HepG2 (cell line): ENCODE results near the gene FCRLA. TPM values are rescaled to one million over a fixed set of nuclear protein-coding genes. Genes with fewer than 3 reads are reported as not detected.

Source experiments
- BORCS8-MEF2B ChIP-seq: sonication (generic); formaldehyde crosslinking; IDR thresholded peaks from 2 replicates; pipeline ENCODE4 v1.8.0; 2022; ENCODE audit warnings: mild to moderate bottlenecking, missing genetic modification reagents
- CENPT ChIP-seq: sonication (generic); formaldehyde crosslinking; IDR thresholded peaks from 2 replicates; pipeline ENCODE4 v1.8.0; 2022; ENCODE audit warnings: low read depth, mild to moderate bottlenecking, moderate library complexity, missing genetic modification reagents
- FOXO1 ChIP-seq: sonication (generic); formaldehyde crosslinking; IDR thresholded peaks from 2 replicates; pipeline ENCODE4 v1.4.0; 2020; ENCODE audit warnings: missing genetic modification reagents
- GATAD1 ChIP-seq: IDR thresholded peaks from 2 replicates; pipeline ENCODE4 v1.6.1; 2016; ENCODE audit warnings: missing genetic modification reagents, missing compliant biosample characterization
- HOXA7 ChIP-seq: sonication (generic); formaldehyde crosslinking; IDR thresholded peaks from 2 replicates; pipeline ENCODE4 v1.8.1; 2022; ENCODE audit warnings: mild to moderate bottlenecking, missing genetic modification reagents, moderate library complexity
- KLF12 ChIP-seq: sonication (generic); formaldehyde crosslinking; IDR thresholded peaks from 2 replicates; pipeline ENCODE4 v1.4.0; 2020; ENCODE audit warnings: missing genetic modification reagents, borderline replicate concordance
- NR2F1 ChIP-seq, 2 experiments: fragments of 450-650 bp in 1 of 2; formaldehyde crosslinking in 1 of 2; IDR thresholded peaks; 2 replicates each; pipeline versions ENCODE4 v1.5.0 to v1.6.1; 2016 to 2020; ENCODE audit warnings: mild to moderate bottlenecking in 1 of 2, missing compliant biosample characterization in 1 of 2, missing genetic modification reagents in 1 of 2, moderate library complexity in 1 of 2
- PHB2 ChIP-seq: fragments of 450-650 bp; IDR thresholded peaks from 2 replicates; pipeline ENCODE4 v1.6.1; 2018; ENCODE audit not compliant: partially characterized antibody
- SRSF1 ChIP-seq: fragments of 200-400 bp; formaldehyde crosslinking; optimal IDR thresholded peaks from 2 replicates; pipeline ENCODE3; 2017; ENCODE audit warnings: mild to moderate bottlenecking, low read depth, low read length, moderate library complexity
- ZNF121 ChIP-seq: sonication (generic); formaldehyde crosslinking; IDR thresholded peaks from 2 replicates; pipeline ENCODE4 v1.5.0; 2020; ENCODE audit warnings: mild to moderate bottlenecking, missing genetic modification reagents
- ZNF230 ChIP-seq: sonication (generic); formaldehyde crosslinking; IDR thresholded peaks from 2 replicates; pipeline ENCODE4 v1.4.0; 2020; ENCODE audit warnings: mild to moderate bottlenecking, missing genetic modification reagents
- ZNF549 ChIP-seq: sonication (generic); formaldehyde crosslinking; IDR thresholded peaks from 2 replicates; pipeline ENCODE4 v1.5.0; 2020; ENCODE audit warnings: missing genetic modification reagents
- polyA plus RNA-seq, 8 experiments: library from polyadenylated mRNA; depleted of rRNA in 3 of 8; stranded (reverse) in 7 of 8; unstranded in 1 of 8; fragments of >200 nt; fragmentation: Illumina TruSeq in 4 of 8; extraction: Trizol in 4 of 8; gene quantifications; 2 replicates each; pipeline versions ENCODE4 v1.2.1 to v1.2.3, GENCODE V29; 2011 to 2016; ENCODE audit warnings: low read depth in 4 of 8, missing spikeins in 1 of 8, mixed read lengths in 1 of 8; ENCODE audit not compliant: insufficient read depth in 1 of 8
- total RNA-seq, 5 experiments: library from RNA; depleted of rRNA; stranded (reverse); fragments of >200 nt; fragmentation: Illumina TruSeq; extraction: Trizol; gene quantifications; 2 replicates each; pipeline ENCODE4 v1.2.3, GENCODE V29; 2016; ENCODE audit warnings: low read depth in 1 of 5
- TF ChIP-seq, protein P1 (sequence below): sonication (generic); formaldehyde crosslinking; IDR thresholded peaks from 2 replicates; pipeline ENCODE4 v1.5.0; 2020; ENCODE audit warnings: mild to moderate bottlenecking, missing genetic modification reagents, borderline replicate concordance
- TF ChIP-seq, protein P2 (sequence below): sonication (generic); formaldehyde crosslinking; IDR thresholded peaks from 2 replicates; pipeline ENCODE4 v1.4.0; 2020; ENCODE audit warnings: low read depth, mild to moderate bottlenecking, missing genetic modification reagents
- TF ChIP-seq, protein P3 (sequence below): sonication (generic); formaldehyde crosslinking; IDR thresholded peaks from 2 replicates; pipeline ENCODE4 v1.5.1; 2020; ENCODE audit warnings: mild to moderate bottlenecking, moderate library complexity, missing genetic modification reagents
- TF ChIP-seq, protein P4 (sequence below): sonication (generic); formaldehyde crosslinking; IDR thresholded peaks from 2 replicates; pipeline ENCODE4 v1.5.0; 2020; ENCODE audit warnings: missing genetic modification reagents

The FCRLA gene
- total and polyA plus RNA-seq, 2 of the 13 experiments (the other 11 are each of a cell fraction or from before 2014, with no cell fraction given): not detected

DNA sequence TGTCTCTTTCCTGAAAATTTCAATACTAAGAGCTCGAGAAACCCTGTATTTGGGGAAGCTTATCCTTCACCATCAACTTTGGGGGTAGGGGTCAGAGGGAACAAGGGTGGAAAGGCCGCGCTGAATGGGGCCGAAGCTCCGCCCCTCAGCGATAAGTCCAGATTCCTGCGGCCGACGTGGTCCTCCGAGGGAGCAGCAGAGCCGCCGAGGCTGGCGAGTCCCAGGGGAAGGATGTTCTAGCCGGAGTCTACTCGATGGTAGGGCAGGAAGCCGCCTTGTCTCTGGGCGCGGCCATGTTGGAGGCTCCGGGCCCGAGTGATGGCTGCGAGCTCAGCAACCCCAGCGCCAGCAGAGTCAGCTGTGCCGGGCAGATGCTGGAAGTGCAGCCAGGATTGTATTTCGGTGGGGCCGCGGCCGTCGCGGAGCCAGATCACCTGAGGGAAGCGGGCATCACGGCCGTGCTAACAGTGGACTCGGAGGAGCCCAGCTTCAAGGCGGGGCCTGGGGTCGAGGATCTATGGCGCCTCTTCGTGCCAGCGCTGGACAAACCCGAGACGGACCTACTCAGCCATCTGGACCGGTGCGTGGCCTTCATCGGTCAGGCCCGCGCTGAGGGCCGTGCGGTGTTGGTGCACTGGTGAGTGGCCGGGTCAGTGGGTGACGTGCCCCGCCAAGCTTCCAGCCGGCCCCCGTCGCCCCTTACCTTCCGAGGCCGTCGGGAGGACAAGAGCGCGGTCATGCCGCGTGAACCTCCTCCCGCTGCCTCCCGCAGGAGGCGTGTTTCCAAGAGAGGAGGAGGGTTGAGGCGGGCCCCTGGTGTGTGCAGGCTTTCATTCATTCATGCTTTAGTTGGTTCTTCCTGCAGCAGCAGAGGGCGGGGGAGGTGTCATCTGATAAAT is 42.7 kb downstream of the FCRLA start, which contains the start of gene DUSP12 (continued):
- TF ChIP-seq, protein P1, sequence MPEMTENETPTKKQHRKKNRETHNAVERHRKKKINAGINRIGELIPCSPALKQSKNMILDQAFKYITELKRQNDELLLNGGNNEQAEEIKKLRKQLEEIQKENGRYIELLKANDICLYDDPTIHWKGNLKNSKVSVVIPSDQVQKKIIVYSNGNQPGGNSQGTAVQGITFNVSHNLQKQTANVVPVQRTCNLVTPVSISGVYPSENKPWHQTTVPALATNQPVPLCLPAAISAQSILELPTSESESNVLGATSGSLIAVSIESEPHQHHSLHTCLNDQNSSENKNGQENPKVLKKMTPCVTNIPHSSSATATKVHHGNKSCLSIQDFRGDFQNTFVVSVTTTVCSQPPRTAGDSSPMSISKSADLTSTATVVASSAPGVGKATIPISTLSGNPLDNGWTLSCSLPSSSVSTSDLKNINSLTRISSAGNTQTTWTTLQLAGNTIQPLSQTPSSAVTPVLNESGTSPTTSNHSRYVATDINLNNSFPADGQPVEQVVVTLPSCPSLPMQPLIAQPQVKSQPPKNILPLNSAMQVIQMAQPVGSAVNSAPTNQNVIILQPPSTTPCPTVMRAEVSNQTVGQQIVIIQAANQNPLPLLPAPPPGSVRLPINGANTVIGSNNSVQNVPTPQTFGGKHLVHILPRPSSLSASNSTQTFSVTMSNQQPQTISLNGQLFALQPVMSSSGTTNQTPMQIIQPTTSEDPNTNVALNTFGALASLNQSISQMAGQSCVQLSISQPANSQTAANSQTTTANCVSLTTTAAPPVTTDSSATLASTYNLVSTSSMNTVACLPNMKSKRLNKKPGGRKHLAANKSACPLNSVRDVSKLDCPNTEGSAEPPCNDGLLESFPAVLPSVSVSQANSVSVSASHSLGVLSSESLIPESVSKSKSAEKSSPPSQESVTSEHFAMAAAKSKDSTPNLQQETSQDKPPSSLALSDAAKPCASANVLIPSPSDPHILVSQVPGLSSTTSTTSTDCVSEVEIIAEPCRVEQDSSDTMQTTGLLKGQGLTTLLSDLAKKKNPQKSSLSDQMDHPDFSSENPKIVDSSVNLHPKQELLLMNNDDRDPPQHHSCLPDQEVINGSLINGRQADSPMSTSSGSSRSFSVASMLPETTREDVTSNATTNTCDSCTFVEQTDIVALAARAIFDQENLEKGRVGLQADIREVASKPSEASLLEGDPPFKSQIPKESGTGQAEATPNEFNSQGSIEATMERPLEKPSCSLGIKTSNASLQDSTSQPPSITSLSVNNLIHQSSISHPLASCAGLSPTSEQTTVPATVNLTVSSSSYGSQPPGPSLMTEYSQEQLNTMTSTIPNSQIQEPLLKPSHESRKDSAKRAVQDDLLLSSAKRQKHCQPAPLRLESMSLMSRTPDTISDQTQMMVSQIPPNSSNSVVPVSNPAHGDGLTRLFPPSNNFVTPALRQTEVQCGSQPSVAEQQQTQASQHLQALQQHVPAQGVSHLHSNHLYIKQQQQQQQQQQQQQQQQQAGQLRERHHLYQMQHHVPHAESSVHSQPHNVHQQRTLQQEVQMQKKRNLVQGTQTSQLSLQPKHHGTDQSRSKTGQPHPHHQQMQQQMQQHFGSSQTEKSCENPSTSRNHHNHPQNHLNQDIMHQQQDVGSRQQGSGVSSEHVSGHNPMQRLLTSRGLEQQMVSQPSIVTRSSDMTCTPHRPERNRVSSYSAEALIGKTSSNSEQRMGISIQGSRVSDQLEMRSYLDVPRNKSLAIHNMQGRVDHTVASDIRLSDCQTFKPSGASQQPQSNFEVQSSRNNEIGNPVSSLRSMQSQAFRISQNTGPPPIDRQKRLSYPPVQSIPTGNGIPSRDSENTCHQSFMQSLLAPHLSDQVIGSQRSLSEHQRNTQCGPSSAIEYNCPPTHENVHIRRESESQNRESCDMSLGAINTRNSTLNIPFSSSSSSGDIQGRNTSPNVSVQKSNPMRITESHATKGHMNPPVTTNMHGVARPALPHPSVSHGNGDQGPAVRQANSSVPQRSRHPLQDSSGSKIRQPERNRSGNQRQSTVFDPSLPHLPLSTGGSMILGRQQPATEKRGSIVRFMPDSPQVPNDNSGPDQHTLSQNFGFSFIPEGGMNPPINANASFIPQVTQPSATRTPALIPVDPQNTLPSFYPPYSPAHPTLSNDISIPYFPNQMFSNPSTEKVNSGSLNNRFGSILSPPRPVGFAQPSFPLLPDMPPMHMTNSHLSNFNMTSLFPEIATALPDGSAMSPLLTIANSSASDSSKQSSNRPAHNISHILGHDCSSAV (CRISPR knock-in tag): no peak; the same call in 1 of the 2 replicates
- peak; percentile 72 for TF ChIP-seq ZNF230 (CRISPR knock-in tag)
- 0 out of 2 replicates have a peak, but pooled peaks have one; percentile 55 for TF ChIP-seq CENPT
- TF ChIP-seq, protein P2, sequence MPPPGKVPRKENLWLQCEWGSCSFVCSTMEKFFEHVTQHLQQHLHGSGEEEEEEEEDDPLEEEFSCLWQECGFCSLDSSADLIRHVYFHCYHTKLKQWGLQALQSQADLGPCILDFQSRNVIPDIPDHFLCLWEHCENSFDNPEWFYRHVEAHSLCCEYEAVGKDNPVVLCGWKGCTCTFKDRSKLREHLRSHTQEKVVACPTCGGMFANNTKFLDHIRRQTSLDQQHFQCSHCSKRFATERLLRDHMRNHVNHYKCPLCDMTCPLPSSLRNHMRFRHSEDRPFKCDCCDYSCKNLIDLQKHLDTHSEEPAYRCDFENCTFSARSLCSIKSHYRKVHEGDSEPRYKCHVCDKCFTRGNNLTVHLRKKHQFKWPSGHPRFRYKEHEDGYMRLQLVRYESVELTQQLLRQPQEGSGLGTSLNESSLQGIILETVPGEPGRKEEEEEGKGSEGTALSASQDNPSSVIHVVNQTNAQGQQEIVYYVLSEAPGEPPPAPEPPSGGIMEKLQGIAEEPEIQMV (CRISPR knock-in tag): peak; percentile 78
- TF ChIP-seq HOXA7 (CRISPR knock-in tag): no peak
- TF ChIP-seq, protein P3, sequence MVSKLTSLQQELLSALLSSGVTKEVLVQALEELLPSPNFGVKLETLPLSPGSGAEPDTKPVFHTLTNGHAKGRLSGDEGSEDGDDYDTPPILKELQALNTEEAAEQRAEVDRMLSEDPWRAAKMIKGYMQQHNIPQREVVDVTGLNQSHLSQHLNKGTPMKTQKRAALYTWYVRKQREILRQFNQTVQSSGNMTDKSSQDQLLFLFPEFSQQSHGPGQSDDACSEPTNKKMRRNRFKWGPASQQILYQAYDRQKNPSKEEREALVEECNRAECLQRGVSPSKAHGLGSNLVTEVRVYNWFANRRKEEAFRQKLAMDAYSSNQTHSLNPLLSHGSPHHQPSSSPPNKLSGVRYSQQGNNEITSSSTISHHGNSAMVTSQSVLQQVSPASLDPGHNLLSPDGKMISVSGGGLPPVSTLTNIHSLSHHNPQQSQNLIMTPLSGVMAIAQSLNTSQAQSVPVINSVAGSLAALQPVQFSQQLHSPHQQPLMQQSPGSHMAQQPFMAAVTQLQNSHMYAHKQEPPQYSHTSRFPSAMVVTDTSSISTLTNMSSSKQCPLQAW: peak; percentile 64
- TF ChIP-seq GATAD1 (CRISPR knock-in tag): peak; percentile 80
- TF ChIP-seq BORCS8-MEF2B: peak; percentile 70; the same call in 1 of the 2 replicates
- 0 out of 2 replicates have a peak, but pooled peaks have one; percentile 9 for TF ChIP-seq ZNF121
- TF ChIP-seq KLF12: no peak; the same call in 1 of the 2 replicates
- TF ChIP-seq ZNF549 (CRISPR knock-in tag): no peak
- peak; percentile 29; the same call in 1 of the 2 replicates for TF ChIP-seq FOXO1 (CRISPR knock-in tag)
- TF ChIP-seq SRSF1: peak; percentile 58
- TF ChIP-seq PHB2: no peak
- TF ChIP-seq, protein P4, sequence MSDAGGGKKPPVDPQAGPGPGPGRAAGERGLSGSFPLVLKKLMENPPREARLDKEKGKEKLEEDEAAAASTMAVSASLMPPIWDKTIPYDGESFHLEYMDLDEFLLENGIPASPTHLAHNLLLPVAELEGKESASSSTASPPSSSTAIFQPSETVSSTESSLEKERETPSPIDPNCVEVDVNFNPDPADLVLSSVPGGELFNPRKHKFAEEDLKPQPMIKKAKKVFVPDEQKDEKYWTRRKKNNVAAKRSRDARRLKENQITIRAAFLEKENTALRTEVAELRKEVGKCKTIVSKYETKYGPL: no peak
- TF ChIP-seq NR2F1 (CRISPR knock-in tag; IDR thresholded peaks at IDR 0.05): no peak
